AG08395 (cell line): ENCODE results near the gene PHLDB3.
"Not testable (repeated sequence)": the region's sequence is repeated elsewhere in the genome, so short reads cannot be mapped to it uniquely, and the experiment has no call there.

Experiments used
- DNase-seq: peaks from one replicate; pipeline ENCODE4 v3.0.0; 2012; ENCODE audit warnings: mixed read lengths, low spot score

Gene PHLDB3

DNA sequence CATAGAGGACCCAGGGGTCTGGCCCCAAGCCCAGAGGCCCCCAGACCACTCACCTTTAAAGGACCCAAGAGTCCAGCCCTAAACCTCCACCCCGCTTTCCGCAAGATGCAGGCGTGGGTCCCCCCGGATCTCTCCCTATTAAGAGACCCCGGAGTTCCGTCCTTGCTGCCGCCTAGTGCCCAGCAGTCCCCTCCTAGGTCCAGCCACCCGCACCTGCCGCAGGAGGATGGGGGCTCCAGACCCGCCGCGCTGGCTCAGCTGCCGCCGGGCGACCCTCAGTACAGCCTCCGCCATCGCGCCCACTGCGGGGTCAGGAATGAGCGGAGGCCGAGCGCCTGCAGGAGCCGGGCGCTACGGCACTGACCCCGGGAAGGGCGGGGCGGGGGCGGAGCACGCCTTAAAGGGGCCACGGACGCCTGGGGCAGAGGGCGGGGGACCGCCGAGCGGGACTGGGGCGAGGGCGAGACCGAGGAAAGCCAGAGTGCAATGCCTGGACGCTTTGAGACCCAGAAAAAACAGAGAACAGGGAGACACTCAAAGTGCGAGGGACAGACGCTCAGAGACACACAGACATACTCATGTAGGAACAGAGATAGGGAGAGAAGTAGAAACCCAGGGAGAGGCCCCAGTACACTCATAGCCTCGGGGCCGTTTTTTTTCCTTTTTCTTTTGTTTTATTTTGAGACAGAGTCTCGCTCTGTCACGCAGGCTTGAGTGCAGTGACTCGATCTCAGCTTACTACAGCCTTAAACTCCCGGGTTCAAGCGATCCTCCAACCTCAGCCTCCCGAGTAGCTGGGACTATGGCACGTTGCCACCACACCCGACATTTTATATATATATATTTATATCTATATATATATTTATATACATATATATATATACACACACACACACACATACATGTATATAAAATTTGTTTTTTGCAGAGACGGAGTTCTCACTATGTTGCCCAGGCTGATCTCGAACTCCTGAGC is 22.6 kb upstream of the PHLDB3 start, which contains the start of gene ETHE1:
Gene ETHE1 (minus strand): TSS at position 318 of the 976 bp plus-strand sequence. CDS start 24 bp downstream, at position 294.
- DNase-seq: peak; percentile 81

DNA sequence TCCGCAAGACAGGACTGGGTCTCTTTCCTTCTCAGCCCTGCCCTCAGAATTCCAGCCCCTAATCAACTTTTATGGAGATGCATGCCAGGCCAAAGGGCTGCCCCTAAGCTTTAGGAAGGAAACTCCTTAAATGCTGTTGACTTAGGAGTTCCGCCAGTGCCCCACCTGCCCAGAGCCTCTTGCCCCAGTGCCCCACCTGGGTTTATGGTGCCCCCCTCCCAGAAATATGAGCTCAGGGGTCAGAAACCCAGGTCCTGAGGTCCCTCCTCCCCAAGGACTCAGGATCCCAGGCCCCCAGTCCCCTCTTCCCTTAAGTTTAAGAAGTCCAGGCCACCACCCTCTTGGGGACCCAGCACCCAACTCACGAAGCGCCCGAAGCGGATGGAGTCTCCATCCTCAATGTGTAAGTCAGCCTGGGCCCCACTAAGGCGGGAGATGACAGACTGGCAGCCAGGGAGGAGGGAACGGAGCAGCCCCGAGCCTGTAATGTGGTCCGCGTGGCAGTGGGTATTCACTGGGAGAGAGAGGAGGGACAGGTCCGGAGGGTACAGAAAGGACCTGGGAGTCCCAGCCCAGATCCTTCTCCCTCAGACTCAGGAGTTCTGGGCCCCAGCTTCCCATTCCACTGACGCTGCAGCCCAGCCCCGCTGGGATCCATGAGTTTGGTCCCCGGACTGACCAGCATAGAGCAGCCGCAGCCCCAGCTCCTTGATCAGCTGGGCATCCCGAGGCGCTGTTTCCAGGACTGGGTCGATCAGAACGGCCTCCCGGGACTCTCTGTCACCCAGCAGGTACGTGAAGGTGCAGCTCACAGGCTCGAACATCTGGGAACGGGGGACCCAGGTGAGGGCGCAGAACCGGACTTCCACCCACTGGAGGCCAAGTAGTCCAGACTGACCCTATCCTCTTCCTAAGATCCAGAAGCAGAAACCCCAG is 21.6 kb upstream of the PHLDB3 start:
- peak; percentile 25 for DNase-seq

DNA sequence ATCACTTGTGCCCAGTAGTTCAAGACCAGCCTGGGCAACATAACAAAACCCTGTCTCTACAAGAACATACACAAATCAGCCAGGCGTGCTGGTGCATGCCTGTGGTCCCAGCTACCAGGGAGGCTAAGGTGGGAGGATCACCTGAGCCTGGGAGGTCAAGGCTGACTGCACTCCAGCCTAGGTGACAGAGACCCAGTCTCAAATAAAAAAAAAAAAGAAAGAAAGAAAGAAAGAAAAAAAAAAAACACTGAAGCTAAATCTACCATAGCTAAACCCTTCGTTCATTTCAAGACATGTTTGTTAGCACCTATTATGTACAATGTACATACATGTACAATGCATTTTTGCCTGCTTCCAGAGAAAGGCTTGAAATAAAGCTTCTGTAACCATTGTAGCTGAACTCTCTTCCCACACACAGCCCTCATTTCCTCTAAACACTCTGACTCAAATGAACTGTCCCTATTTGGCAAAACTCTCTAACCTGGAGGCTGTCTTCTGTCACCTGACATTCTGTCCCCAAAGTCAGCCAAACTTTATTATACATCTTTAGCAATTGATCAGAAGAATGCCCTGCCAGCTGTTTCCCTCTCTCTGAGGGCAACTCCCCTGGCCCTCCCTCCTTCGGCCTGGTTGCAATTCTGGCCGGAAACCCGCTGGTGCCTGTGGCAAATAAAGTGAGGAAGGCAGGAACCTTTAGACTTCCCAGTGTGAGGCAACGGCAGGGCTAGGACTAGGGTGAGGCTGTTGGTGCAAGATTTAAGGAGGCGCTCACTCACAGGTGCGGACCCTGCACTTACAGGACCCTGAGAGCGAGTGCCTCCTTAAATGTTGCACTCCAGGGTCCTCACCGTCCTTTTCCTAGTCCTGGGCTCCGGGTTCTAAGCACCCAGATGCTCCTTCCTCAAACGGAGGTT is 20.6 kb upstream of the PHLDB3 start:
- DNase-seq: peak; percentile 60

DNA sequence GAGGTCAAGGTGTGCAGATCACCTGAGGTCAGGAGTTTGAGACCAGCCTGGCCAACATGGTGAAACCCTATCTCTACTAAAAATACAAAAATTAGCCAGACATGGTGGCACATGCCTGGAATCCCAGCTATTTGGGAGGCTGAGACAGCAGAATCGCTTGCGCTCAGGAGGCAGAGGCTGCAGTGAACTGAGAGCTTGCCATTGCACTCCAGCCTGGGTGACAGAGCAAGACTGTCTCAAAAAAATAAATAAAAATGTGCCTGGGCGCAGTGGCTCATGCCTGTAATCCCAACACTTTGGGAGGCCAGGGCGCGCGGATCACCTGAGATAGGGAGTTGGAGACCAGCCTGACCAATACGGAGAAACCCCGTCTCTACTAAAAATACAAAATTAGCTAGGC is 19.1 kb upstream of the PHLDB3 start:
- not testable (repeated sequence) for DNase-seq

DNA sequence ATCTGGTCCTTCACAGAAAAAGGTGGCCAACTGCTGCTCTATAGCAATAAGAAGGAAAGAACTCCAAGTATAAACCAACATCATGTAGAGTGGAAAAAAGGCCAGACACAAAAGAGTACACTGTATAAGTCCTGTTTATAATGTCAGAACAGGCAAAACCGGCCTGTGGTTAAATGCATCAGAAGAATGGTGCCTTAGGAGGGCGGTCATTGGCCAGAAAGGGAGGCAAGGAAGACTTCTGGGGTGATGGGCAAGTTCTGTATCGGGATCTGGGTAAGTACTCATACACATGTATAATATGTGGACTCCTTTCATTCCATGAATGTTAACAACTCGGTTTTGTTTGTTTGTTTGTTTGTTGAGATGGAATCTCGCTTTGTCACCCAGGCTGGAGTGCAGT is 18.4 kb upstream of the PHLDB3 start:
- DNase-seq: no peak

DNA sequence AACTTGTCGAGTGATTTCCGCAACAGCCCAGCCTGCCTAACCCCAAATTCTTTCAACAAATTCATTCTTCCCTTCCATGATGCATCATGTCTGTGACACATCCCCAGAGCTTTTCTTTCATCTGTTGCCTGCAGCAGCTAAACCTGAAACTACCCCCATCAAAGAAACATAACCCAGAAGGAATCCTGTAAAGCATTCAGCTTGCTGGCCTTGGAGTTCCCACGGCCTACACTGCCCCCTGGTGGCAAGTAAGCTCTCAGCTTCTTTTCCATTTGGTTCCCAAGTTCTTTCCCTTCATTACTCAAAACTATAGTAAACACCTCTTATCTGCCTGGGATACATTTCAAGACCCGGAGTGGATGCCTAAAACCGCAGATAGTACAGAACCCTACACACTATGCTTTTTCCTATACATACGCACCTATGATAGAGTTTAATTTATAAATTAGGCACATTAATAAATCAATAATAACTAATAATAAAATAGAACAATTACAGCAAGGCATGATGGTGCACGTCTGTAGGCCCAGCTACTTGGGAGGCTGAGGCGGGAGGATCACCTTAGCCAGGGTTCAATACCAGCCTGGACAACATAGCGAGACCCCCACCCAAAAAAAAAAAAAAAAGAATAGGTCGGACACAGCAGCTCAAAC is 15.0 kb upstream of the PHLDB3 start:
- DNase-seq: peak; percentile 89

DNA sequence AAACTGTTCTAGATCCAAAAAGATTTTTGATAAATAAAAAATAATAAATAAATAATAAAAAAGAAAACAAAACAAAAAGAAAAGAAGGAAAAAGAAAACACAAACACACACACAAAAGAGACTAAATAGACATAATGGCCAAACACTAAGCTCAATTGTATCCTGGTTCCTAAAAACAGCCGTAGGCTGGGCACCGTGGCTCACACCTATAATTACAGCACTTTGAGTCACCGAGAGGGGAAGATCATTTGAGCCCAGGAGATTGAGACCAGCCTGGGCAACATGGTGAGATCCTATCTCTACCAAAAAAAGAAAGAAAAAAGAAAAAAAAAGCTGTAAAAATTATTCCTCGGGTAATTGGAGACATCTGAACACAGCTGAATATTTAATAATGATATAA is 13.5 kb upstream of the PHLDB3 start:
- DNase-seq: no peak

DNA sequence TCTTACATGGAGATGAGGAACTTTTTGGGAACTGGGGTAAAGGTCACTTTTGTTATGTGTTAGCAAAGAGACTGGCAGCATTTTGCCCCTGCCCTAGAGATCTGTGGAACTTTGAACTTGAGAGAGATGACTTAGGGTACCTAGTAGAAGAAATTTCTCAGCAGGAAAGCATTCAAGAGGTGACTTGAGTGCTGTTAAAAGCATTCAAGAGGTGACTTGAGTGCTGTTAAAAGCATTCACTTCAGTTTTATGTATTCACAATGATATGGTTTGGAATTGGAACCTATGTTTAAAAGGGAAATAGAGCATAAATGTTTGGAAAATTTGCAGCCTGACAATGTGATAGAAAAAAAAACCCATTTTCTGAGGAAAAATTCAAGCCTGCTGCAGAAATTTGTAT is 7.9 kb upstream of the PHLDB3 start:
- not testable (repeated sequence) for DNase-seq

DNA sequence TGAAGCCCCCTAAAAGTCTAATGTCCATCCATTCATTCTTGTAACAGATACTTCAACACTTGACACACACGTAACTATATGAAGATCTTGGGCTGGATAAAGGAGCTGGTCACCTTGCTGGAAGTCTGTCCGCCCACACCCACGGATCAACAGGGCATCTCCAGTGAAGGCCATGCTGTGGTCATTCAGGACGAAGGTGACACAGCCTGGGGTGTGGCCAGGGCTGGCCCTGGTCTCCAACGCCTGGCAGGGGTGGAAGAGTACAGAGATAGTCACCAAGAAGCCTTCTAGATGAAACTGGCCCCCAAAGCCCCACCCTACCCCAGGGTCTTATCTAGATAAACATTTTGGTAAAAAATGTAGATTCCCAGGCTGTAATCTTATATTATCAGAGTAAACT is 6.8 kb upstream of the PHLDB3 start:
- DNase-seq: no peak

DNA sequence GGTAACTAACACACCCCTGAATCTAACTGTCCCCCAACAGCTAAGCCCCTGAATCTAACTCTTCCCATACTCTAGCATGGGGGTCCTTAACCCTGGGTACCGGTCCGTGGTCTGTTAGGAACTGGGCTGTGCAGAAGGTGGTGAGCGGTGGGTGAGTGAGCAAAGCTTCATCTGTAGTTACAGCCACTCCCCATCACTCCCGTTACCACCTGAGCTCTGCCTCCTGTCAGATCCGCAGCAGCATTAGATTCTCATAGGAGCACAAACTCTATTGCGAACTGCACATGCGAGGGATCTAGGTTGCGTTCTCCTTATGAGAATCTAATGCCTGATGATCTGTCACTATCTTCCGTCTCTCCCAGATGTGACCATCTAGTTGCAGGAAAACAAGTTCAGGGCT is 6.2 kb upstream of the PHLDB3 start:
- DNase-seq: no peak

DNA sequence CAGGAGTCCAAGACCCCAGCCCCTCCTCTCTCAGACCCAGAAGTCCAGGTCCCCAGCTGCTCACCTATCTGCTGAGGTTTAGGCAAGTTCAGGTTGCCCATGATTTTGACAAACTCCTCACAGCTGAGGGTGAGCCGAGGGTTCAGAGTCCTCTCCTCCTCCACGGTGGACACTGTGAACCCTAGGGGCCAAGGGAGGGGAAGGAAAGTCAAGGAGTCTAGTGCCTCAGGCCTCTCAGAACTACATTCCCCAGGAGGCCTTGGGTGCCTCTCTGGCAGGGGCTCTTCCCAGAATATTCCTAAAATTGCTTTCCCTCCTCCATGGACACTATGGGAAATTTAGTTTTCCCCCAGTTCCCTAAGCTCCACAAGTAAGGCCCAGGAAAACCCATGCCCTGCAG is 3.3 kb upstream of the PHLDB3 start:
- no peak for DNase-seq

DNA sequence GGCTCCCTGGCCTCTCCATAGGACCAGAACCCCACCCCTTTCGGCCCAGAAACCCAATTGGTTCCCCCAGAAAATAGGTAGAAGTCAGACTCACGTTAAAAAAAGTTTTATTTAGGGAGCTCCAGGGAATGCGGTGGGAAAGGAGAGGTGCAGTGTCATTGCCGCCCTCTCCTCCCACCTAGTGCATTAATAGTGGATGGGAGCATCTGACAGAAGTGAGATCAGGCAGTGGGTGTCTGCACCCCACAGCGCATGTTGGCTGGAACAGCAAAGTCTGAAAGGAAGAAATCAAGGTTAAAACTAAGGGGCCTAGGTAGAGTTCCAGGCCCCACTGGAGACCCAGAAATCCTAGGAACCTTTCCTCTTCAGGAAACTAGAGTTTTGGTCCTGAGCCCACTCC is 2.1 kb upstream of the PHLDB3 start:
- no peak for DNase-seq

DNA sequence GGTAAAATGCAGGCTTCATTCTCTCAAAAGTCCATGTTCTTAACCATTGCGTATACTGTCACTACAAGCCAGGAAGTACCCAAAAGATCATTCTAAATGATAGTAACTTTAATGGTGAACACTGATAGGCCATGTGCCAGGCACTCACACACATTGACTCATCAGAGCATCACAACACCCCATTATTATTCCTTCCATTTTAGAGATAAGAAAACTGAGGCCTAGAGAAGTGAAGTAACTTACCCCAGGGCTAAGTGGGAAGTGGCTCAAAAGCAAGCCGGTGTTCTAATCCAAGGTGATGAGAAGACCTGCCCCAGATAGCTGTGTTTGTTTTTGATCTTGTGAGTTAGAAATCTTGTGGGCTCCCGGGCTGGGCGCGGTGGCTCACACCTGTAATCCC is 1.4 kb upstream of the PHLDB3 start:
- DNase-seq: no peak

DNA sequence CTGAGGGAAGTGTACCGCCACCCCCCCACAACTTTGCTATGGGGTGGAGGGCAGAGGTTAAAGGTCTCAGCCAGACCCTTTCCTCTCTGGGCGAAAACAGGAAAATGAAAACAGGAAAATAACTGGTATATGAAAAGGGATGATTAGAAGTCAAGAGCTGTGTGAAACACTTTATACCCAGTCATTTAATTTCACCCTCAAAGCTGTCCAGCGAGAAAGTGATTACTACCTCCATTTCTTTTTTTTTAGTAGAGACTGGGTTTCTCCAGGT is 575 bp upstream of the PHLDB3 start:
- no peak for DNase-seq

DNA sequence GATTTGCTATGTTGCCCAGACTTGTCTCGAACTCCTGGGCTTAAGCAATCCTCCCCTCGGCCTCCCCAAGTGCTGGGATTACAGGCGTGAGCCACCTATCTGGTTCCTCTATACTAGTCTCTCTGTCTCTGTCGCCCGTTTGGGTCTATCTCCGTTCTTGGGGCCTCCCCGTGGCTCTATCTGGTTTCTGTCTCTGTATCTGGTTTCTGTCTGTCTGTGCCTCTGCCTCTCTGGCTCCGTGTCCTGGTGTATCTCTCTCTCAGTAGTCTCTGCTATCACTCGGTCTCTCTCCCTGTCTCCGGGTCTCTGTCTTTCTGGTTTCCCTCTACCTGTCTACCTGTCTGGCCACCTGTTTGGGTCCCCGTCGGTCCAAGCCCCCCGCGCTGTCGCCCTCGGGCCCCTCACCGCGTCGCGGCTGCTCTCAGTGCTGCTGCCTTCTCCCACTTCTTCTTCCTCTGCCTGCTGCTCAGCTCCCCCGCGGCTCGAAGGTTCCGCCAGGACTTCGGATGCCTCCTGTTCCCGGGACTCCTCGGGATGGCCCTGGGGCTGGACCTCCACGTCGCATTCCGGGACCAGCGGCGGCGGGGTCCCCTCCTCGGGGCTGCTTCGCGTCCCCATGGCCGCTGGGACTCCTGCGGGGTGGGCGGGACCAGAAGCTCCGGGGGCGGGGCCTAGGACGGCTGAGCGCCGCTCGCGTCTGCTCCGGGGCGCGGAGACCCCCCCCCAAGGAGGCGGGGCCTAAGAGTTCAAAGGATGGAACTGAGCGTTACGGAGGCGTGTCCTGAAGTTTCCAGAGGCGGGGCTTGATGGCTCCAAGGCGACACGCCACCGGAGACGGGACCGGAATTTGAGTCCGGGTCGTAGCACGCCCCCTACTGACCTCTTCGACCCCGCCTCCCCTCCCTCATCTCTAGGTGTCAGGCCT is 783 bp downstream of the PHLDB3 start:
- peak; percentile 99 for DNase-seq

DNA sequence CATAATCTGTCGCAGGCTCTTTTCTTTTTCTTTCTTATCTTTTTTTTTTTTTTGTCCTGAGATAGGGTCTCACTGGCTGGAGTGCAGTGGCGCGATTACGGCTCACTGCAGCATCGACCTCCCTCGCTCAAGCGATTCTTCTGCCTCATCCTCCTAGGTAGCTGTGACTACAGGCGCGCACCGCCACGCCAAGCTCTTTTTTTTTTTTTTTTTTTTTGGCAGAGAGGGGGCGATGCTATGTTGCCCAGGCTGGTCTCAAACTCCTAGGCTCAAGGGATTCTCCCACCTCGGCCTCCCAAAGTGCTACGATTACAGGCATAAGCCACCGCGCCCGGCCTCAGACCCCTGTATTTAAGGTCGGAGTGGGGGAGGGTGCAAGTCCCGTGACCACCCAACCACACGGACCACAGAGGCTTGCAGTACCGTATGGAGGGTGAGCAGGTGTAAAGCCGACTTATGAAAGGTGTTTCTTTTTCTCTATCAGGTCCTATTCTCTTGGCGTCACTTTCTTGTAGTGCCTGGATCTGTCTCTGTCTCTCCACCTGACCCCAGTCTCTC is 2.0 kb downstream of the PHLDB3 start:
- no peak for DNase-seq

DNA sequence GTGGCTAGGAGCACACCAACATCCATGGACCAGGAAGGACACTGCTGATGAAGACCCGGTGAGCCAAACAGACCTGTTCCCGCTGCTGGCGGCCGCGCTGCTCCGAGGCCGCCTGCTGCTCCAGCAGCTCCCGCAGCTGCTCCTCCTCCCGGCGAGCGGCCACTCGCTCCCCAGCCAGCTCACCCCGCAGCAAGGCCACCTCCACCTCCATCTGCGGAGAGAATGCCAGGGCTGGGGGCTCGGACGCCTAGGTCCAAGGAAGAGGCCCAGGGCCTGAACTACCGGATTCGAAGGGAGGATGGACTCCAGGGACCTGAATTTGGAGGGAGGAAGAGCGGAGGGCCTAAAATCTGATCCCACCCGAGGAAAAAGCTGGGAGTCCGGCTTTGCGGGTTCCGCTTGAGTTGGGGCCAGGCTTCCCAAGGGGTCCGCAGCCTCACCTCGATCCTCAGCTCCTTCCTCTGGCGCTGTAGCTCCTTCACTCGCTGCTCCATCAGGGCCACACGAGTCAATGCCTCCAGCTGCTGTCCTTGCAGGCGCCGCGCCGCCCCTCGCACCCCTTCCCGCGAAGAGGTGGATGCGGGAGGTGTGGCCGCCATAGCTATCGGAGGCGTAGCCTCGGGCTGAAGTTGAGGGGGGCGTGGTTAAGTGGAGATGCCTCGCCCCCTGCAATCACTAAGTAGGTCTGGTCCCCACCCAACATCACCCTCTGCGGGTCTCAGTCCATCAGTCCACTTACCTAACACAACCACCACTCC is 2.7 kb downstream of the PHLDB3 start:
- no peak for DNase-seq

DNA sequence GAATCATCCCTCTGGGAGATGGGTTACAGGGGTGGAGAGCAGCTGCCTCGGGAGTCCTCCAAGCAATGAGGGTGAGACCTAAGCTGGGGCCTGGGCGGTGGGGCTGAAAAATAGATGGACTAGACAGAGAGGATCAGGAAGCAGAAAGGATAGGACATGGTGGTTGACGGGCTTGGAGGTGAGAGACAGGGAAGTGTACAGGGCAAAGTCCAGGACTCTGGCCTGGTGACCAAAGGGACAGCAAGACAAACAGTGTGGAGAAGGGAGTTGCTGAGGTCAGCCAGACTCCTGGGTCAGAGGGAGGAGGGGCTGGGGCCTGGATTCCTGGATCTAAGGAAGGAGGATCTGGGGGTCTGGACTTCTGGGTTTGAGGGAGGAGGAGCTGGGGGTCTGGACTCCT is 5.5 kb downstream of the PHLDB3 start:
- no peak for DNase-seq

DNA sequence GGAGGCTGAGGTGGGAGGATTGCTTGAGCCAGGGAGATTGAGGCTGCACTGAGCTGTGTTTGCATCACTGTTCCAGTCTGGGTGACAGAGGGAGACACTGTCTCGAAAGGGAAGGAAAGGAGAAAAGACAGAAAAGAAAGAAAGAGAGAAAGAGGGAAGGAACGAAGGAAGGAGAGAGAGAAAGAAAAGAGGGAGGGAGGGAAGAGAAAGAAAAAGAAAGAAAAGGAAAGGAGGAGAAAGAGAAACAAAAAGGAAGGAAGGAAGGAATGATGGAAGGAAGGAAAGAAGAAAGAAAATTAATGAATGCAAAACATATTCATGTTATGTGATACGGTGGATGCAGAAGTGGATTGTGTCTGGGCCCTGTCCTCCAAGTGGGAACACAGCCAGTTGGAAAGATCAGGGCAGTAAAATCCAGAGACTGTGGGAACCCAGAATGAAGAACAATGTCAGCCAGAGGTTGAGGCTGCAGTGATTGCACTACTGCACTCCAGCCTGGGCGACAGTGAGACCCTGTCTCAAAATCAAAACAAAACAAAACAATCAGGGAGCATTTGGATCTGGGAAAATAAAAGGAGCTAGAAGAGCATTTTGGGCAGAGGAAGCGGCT is 6.2 kb downstream of the PHLDB3 start:
- no peak for DNase-seq
